ENCODE measurements around the gene DPPA5. TPM values are rescaled to one million over a fixed set of nuclear protein-coding genes. Genes with fewer than 3 reads are reported as not detected.

The DPPA5 gene
- total and polyA plus RNA-seq, 2 donors (not counting 1 experiment from before 2014, with no cell fraction given): not detected

- ATAC-seq (ENCODE audit: low read depth) (no peak), DNase-seq (no peak)
- intact Hi-C loops (cut with micrococcal nuclease): no loop called here
- H3K36me3 ChIP-seq (replicated peaks in 1 of 2; ENCODE audit: control extremely low read depth in 1 of 2, control insufficient read depth in 1 of 2, extremely low read depth in 1 of 2, insufficient read depth in 2 of 2, low read length in 1 of 2): no peaks in the 10 kb centered on the region
- TF ChIP-seq EZH2 (IDR thresholded peaks at IDR 0.05; ENCODE audit: borderline replicate concordance, insufficient read depth, low read depth, low read length, poor library complexity, severe bottlenecking) (no peak), CTCF (IDR thresholded peaks at IDR 0.05) (no peak)
- CTCF ChIA-PET: no interaction called here
- no peaks in the 10 kb centered on the region for H3K79me2 ChIP-seq (ENCODE audit: control insufficient read depth, insufficient read depth, low read length)
- H3K9me3 Mint-ChIP-seq (ENCODE audit: insufficient read depth): no peaks in the 10 kb centered on the region
- POLR2A ChIA-PET: no interaction called here
- no peaks in the 10 kb centered on the region for H3K27me3 Mint-ChIP-seq
- H3K4me3 ChIP-seq (ENCODE audit: control extremely low read depth in 1 of 5, extremely low read depth in 1 of 5, insufficient read depth in 1 of 5, low read depth in 2 of 5, low read length in 4 of 5): no peak overlapping the region
- H4K20me1 ChIP-seq (ENCODE audit: control insufficient read depth, insufficient read depth, low read length, poor library complexity, severe bottlenecking): no peaks in the 10 kb centered on the region
- no peaks in the 10 kb centered on the region for H3K4me1 ChIP-seq (ENCODE audit: control insufficient read depth in 2 of 2, insufficient read depth in 2 of 2, low read length in 2 of 2)
- no CpG with 5 or more reads among the region's 10 CpGs for WGBS (ENCODE audit: insufficient coverage)
- H3K27me3 ChIP-seq (replicated peaks in 1 of 4; ENCODE audit: control extremely low read depth in 1 of 4, control insufficient read depth in 3 of 4, insufficient read depth in 4 of 4, low read length in 3 of 4): no peaks in the 10 kb centered on the region
- H3K9me3 ChIP-seq (ENCODE audit: control extremely low read depth in 1 of 3, control insufficient read depth in 2 of 3, insufficient read depth in 1 of 3, low read length in 2 of 3): peaks cover 0 to 11% (median 0%) of the 10 kb centered on the region in 3 donors
- H3K4me1 Mint-ChIP-seq: no peaks in the 10 kb centered on the region
- H3K27ac Mint-ChIP-seq: no peak overlapping the region
- no peak overlapping the region for H2AFZ ChIP-seq (ENCODE audit: insufficient read depth, low read depth, low read length, poor library complexity, severe bottlenecking)
- no peak overlapping the region for H3K9ac ChIP-seq (ENCODE audit: low read length)
- no peak overlapping the region for H3K4me2 ChIP-seq (replicated peaks; ENCODE audit: low read depth, low read length, poor library complexity, severe bottlenecking)
- H3K27ac ChIP-seq (ENCODE audit: low read length in 2 of 2): no peak overlapping the region
- no peak overlapping the region for H3K4me3 Mint-ChIP-seq
Observed at GRCh38 chr6:73395875-73396274, 41.8 kb upstream of the DPPA5 start.

GRCh38 chr6:73394577-73395354 lies 40.7 kb upstream of the DPPA5 start, which contains the start of gene DDX43:
TSS of gene DDX43 (plus strand) at chr6:73394828. CDS start at chr6:73394906, 78 bp downstream.
- H3K4me1 Mint-ChIP-seq: no peaks in the 10 kb centered on the region
- Histone ChIP-seq H3K4me3 (ENCODE audit: control extremely low read depth in 1 of 5, extremely low read depth in 1 of 5, insufficient read depth in 1 of 5, low read depth in 2 of 5, low read length in 4 of 5) (peak within 1 kb of the TSS in 4 of 5 experiments; percentile 17 to 52 (median 37)), H3K4me2 (replicated peaks; ENCODE audit: low read depth, low read length, poor library complexity, severe bottlenecking) (peak within 1 kb of the TSS; percentile 65), H3K9ac (ENCODE audit: low read length) (peak within 1 kb of the TSS; percentile 63), H4K20me1 (ENCODE audit: control insufficient read depth, insufficient read depth, low read length, poor library complexity, severe bottlenecking) (no peaks in the 10 kb centered on the region), H3K9me3 (ENCODE audit: control extremely low read depth in 1 of 3, control insufficient read depth in 2 of 3, insufficient read depth in 1 of 3, low read length in 2 of 3) (peaks cover 0 to 11% (median 0%) of the 10 kb centered on the region in 3 donors), H3K4me1 (ENCODE audit: control insufficient read depth in 2 of 2, insufficient read depth in 2 of 2, low read length in 2 of 2) (peaks cover 0 to 2% of the 10 kb centered on the region in 2 donors), H3K79me2 (ENCODE audit: control insufficient read depth, insufficient read depth, low read length) (no peaks in the 10 kb centered on the region), H3K27ac (ENCODE audit: low read length in 2 of 2) (peak within 1 kb of the TSS; percentile 34 to 89), H3K27me3 (replicated peaks in 1 of 4; ENCODE audit: control extremely low read depth in 1 of 4, control insufficient read depth in 3 of 4, insufficient read depth in 4 of 4, low read length in 3 of 4) (no peaks in the 10 kb centered on the region), H3K36me3 (replicated peaks in 1 of 2; ENCODE audit: control extremely low read depth in 1 of 2, control insufficient read depth in 1 of 2, extremely low read depth in 1 of 2, insufficient read depth in 2 of 2, low read length in 1 of 2) (no peaks in the 10 kb centered on the region), H2AFZ (ENCODE audit: insufficient read depth, low read depth, low read length, poor library complexity, severe bottlenecking) (no peak within 1 kb of the TSS)
- H3K9me3 Mint-ChIP-seq (ENCODE audit: insufficient read depth): no peaks in the 10 kb centered on the region
- ATAC-seq (ENCODE audit: low read depth) (peak; percentile 86), DNase-seq (peak; percentile 71)
- ChIA-PET CTCF (interaction anchor here (0.6 kb wide), 1 partner anchor 330 kb away, joined by 4 read pairs; no protein-coding TSS in a partner anchor), POLR2A (no interaction called here)
- peak within 1 kb of the TSS; percentile 79 for H3K4me3 Mint-ChIP-seq
- TF ChIP-seq EZH2 (IDR thresholded peaks at IDR 0.05; ENCODE audit: borderline replicate concordance, insufficient read depth, low read depth, low read length, poor library complexity, severe bottlenecking) (no peak), CTCF (IDR thresholded peaks at IDR 0.05) (no peak)
- 83% methylated on average over 43 of the region's 54 CpGs for WGBS (ENCODE audit: insufficient coverage)
- H3K27ac Mint-ChIP-seq: peak within 1 kb of the TSS; percentile 83
- intact Hi-C loops (cut with micrococcal nuclease): no loop called here
- H3K27me3 Mint-ChIP-seq: no peaks in the 10 kb centered on the region

Data from B cell (primary cell).